Measurements from ENCODE around the gene ICA1.

ICA1 gene

GRCh38 chr7:8227261-8227660, 34.7 kb downstream of the ICA1 start:
- no peak for DNase-seq (ENCODE audit: low spot score)

- DNase-seq (ENCODE audit: low spot score), result no peak
Observed at GRCh38 chr7:8226501-8226900, 35.5 kb downstream of the ICA1 start.

GRCh38 chr7:8221567-8221966, 40.4 kb downstream of the ICA1 start:
- no peak for DNase-seq (ENCODE audit: low spot score)

GRCh38 chr7:8221101-8221495, 40.9 kb downstream of the ICA1 start:
- no peak for DNase-seq (ENCODE audit: low spot score)

GRCh38 chr7:8220376-8221100, 41.4 kb downstream of the ICA1 start:
- DNase-seq (ENCODE audit: low spot score), result no peak

GRCh38 chr7:8217200-8218068, 44.5 kb downstream of the ICA1 start:
- DNase-seq (ENCODE audit: low spot score), result peak; percentile 74

- DNase-seq (ENCODE audit: low spot score), result no peak
Observed at GRCh38 chr7:8216334-8216690, 45.7 kb downstream of the ICA1 start.

GRCh38 chr7:8215648-8216333, 46.2 kb downstream of the ICA1 start:
- no peak for DNase-seq (ENCODE audit: low spot score)

- DNase-seq (ENCODE audit: low spot score), result peak; percentile 38
Observed at GRCh38 chr7:8214244-8214824, 47.6 kb downstream of the ICA1 start.

- DNase-seq (ENCODE audit: low spot score), result no peak
Observed at GRCh38 chr7:8213381-8213780, 48.6 kb downstream of the ICA1 start.

GRCh38 chr7:8212638-8213037, 49.3 kb downstream of the ICA1 start:
- DNase-seq (ENCODE audit: low spot score), result no peak

- DNase-seq (ENCODE audit: low spot score), result no peak
Observed at GRCh38 chr7:8211725-8212096, 50.3 kb downstream of the ICA1 start.

- DNase-seq (ENCODE audit: low spot score), result peak; percentile 6
Observed at GRCh38 chr7:8210845-8211724, 50.9 kb downstream of the ICA1 start.

GRCh38 chr7:8209353-8209752, 52.6 kb downstream of the ICA1 start:
- DNase-seq (ENCODE audit: low spot score), result no peak

GRCh38 chr7:8208816-8209215, 53.2 kb downstream of the ICA1 start:
- DNase-seq (ENCODE audit: low spot score), result no peak

- no peak for DNase-seq (ENCODE audit: low spot score)
Observed at GRCh38 chr7:8206956-8207355, 55.0 kb downstream of the ICA1 start.

GRCh38 chr7:8205537-8205936, 56.4 kb downstream of the ICA1 start:
- DNase-seq (ENCODE audit: low spot score), result no peak

- no peak for DNase-seq (ENCODE audit: low spot score)
Observed at GRCh38 chr7:8205031-8205387, 57.0 kb downstream of the ICA1 start.

GRCh38 chr7:8204339-8205030, 57.5 kb downstream of the ICA1 start:
- DNase-seq (ENCODE audit: low spot score), result no peak

GRCh38 chr7:8201846-8202441, 60.0 kb downstream of the ICA1 start:
- no peak for DNase-seq (ENCODE audit: low spot score)

- no peak for DNase-seq (ENCODE audit: low spot score)
Observed at GRCh38 chr7:8200717-8201116, 61.2 kb downstream of the ICA1 start.
